UCSD-AML1 (cell line): ENCODE data around the gene MLN.

ENCODE experiments used
- DNase-seq: peaks from one replicate; lab custom pipeline; 2025; ENCODE audit not compliant: unreplicated experiment; lab: John Stamatoyannopoulos, UW

The MLN gene

DNA sequence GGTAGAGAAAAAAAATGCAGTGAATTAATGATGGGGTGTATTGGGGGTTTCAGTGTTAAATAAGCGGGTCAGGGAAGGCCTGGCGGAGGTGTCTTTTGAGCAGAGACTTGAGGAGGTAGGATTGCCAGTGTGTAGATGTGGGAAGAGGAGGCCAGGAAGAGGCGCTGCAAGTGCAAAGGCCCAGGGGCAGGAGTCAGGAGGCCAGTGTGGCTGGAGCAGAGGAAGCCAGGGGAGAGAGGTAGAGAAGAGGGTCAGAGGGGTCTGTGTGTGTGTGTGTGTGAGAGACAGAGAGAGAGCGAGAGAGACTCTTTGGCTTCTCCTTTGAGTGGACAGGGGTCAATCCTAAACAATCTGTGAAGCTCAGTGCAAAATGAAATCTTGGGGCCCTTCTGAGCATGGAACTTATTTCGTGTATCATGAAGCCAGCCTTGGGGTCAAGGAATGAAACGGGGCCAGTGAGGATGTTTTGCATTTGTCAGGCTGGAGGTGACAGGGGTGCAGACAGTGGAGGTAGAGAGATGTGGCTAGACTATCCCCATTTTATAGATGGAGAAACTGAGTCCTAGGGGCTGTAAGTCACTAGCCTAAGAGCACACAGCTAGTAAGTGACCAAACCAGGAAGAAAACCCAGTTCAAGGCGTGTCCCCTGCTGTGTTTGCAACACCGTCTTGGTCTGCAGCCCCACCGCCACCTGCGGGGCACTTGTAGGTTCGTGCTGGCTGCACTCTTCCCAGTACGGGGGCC lies 47.4 kb downstream of the MLN start:
- DNase-seq: no peak

DNA sequence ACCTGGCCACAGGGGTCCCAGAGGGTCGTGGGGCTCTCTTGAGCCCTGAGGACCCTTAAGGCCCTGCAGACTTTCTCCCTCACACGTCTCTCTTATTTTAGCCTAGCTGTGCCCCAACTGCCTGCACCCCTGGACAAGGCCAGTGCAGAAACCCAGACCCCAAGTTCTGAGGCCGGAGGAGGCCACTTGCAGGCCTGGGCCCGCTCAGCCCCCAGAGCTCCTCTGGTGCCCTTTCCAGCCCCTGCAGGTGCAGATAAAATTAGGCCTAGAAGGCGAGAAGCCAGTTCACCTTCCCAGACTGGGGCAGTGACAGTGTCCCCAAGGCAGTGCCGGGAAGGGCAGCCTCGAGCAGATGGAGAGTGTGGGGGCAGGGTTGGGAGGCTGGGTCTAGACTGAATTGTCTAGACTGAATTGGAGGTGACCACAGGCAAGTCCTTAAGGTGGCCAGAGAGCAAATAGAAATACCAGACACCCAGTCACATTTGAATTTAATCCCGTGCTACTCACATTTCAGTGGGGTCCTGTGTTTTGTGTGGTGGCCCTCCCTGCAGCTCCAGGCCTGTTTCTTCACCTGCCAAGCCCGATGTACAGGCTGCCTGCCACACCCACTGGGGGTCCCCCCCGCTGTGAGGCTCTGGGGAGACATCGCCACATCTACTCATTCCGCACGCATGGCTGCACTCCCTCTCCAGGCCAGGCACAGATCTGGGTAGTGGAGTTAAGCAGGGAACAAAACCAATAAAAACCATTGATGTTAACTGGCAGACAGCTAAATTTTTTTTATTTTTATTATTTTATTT lies 48.5 kb downstream of the MLN start:
- DNase-seq: no peak

DNA sequence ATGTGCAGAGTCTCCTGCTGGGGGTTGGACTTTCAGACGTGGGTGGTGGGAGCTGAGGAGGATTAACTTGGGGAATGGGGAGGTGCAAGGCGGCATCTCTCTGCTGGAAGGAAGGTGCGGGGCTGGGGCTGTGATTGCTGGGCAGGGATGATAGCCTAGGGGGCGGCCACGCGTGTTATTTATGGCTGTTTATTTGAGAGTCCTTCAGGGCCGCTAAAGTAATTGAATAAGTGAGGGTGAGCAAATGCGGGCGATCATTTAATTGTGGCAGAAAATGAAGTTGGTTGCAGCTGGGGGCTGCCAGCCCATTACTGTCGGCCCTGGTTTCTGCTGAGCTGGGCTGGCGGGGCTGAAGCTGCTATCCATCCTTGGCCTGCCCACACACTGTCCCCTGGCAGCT lies 49.6 kb downstream of the MLN start:
- DNase-seq: no peak

DNA sequence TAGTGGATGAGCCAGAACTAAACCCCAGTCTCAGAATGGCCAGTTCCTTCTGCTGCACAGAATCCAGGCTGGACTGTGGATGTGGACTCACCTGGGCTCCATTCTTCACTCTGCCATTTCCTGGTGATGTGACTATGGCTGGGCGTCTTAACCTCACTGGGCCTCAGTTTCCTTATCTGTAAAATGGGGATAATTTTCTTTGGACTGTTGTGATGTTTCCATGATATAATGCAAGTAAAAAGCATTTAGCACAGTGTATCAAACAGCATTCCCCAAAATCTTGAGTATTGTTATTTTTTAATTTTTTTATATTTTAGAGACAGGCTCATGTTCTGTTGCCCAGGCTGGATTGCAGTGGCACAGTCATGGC lies 51.2 kb downstream of the MLN start:
- DNase-seq: no peak

DNA sequence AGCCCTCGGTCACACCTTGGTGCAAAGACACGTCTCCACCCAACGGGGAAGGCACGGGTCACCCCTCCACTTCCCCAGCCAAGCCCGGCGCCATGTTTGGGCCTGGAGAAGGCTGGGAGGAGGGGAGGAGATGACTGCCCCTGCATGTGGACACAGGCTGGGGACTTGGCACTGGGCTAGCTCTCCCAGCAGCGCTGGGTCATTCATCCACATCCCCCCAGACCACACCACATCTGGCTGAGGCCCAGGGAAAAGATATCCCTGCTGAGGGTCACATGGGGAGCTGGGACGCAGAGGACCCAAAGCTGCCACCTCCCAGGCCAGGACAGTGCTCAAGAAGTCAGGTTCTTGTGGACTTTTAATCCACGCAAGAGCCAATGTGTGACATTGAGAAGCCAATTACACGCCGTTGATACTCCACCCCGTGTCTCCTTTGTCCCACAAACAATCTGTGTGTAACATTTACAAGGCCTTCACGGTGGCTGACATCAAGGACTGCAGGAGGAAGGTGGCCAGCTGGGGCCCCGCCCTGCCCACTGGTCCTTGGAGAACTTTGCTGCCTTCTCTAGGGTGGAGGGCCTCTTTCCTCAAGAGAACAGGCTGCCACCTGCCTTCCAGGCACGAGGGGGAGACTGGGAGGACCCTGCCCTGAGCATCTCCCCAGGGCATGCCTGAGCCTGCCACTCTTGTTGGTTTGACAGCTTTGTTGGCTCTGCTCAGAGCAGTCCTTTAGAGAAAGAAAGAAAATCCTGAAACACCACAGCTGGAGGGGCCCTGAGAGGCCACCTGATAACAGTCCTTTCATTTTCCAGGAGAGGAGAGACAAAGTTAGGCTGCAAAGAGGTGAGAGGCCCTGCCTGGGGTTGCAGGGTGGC lies 51.8 kb downstream of the MLN start:
- DNase-seq: no peak

DNA sequence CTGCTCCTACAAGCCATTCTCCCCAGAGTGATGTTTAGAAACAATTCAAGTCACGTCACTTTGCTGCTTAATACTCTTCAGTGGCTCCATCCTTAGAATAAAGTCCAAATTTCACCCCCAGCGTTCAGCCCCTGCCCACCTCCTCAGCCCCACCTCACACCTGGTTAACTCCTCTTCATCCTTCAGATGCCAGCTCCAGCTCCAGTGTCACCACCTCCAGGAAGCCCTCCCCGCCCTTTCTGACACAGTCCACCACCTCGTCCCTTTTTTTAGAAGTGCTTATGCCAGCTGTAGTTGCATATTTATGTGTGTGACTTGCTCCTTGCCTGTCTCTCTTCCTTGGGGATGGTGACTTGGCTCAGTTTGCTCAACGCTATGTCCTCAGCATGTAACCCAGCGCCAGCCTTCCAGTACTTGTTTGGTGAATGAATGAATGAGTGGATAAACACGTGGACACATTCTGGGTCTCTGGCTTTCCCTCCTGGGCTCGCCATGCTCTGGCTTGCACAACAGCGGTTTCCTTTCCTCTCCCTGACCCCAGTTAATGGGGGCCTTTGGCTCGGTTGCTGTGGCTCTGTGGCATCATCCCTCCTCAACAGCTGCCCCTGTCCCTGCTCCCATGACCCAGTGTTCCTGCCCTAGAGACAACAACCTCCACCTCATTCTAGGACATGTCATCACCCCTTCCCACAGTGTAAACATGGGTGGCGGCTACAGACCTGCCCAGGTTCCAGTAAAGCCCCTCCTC lies 53.4 kb downstream of the MLN start:
- DNase-seq: no peak

DNA sequence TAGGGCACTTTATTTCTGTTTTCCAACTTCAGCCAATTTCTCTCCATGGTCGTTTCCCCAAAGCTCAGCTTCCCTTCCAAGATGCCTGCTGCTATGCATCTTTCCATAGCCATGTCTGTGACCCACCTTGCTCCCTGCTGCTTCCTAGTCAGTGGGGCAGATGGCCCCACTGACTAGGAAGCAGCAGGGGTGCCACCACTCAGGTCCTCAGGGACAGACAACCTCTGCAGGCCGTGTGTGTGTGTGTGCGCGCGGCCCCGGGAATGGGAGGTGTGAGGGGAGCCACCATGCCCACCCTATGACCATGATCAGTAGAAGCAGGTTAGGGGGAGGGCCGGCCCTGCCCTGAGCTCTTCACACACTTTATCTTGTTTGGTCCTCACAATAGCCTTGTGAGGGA lies 54.4 kb downstream of the MLN start:
- no peak for DNase-seq

DNA sequence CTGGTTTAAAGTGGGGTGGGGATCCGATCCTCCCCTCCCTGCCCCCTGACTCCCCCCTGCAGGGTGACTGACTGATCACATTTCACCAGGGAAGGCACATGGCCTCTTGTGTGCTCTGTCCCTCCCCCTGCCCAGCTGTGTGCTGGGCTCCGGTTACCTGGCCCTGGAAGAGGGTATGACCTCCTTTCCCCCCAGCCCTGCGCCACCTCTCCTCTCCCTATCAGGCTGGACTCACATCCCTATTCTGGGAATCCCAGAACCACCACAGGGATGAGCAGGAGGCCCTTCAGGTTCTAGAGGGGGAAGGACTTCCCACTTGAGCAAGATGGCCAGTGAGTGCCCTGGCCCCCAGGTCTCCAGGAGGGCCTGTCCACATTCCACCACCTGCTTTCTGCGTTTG lies 55.0 kb downstream of the MLN start:
- no peak for DNase-seq

DNA sequence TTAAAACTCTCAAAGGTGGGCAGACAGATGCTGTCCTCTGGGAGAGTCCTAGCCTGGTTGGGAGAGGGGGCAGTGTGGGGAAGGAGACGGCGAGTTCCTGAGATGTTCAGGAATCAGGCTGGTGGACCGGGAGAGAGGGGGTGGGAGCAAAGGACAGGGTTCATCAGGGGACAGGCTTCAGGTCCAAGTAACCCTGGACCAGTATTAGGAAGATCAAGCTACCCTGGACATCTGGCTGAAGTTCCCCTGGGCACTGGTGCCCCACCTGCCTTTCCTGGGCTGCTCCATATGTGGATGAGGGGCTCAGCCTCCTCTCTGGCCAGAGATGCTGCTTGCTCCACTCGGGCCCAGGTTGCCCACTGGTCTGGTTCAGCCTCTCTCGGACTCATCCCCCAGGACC lies 56.0 kb downstream of the MLN start:
- DNase-seq: no peak

DNA sequence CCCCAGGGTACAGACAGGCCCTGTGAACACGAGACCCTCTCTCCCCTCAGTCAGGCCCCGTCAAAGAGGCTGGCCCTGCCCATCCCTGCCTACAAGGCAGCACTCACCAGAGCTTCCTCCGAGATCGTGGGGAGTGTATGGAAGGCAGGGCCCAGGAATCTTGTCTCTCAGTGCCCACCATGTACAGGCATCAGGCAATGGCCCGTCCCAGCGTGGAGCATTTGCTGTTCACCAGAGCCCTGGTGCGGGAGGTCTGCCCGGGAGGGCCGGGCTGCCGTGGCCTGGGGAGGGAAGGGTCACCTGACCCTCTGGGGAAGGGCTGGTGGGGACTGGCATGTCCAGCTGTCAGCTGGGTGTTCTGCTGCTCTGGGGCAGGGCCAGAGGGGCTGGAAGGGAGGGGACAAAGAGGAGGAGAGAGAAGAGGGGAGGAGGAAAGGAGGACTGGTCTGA lies 57.1 kb downstream of the MLN start, which contains the start of gene IP6K3:
Gene IP6K3, minus strand, starts transcription at position 255 of the 450 bp plus-strand sequence. CDS start 11,429 bp downstream, outside the sequence.
- DNase-seq: no peak

DNA sequence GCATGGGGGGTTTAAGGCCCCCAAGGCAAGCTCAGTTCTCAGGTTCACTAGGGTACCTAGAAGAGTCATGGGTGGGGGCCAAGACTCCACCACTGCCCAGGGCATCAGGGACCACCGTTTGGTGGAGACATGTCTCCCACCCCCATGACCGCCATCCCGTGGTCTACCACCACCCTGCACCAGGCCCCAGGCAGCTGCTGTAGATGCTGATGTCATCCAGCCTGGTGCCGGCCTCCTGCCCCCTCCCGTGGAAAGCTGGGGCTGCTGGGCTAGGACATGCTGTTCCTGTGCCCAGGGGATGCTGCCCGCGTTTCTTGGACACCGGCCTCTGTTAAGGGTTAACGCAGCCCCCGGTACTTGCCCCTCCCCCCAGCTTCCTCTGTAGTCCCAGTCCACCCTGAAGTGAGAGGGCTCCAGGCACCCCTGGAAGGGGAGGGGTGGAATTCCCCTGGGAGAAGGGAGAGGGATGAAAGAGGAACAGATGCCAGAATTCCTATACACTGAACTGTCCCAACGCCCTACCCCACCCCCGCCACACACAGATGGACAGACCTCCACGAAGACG lies 57.7 kb downstream of the MLN start:
- DNase-seq: no peak

DNA sequence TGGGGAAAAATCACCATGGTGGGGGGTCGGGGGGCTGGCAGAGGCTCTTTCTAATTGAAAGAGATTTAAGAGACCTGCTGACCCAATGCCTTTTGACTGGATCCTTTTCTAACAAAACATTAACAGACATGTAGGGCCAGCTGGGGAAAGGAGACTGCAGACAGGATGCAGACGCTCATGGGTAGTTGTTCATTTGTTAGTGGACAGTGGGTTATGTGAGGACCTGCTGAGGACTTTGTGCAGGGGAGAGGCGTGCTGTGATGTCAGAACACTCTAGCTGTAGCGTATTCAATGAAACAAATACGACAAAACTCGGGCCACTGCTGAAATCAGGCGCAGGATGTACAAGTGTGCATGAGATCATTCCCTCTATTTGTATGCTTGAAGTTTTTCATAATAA lies 58.3 kb downstream of the MLN start:
- DNase-seq: no peak

DNA sequence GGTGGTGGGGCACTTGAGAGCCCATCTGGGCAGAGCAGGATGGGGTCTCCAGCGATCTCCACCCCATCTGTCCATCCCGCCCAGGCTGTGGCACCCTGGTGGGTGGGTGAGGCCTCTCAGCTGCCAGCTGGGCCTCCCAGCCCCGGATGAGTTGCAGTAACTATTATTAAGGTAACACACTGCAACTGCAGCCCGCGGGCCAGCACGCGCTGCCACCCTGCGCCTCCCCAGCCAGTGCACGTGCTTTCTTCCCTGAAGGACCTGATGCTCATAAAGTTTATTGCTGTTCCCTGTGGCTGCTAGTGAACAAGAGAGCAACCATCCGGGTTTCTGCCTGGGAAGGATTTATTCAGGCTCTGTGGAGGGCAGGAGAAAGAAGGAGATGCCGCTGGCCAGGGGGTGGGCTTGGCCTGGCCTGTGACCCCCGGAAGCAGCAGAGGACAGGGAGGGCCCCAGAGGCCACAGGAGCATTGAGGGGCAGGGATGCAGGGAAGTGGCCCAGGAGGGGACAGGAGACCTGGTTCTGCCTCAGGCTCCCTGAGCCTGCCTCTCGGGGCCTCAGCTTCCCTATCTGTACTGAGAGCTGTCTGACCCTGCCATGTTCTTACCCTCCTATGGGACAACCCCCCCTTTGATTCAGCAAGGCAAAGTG lies 58.8 kb downstream of the MLN start:
- no peak for DNase-seq
